ENCODE results near the gene SULF2. TPM values are rescaled to one million over a fixed set of nuclear protein-coding genes. Genes with fewer than 3 reads are reported as not detected.

Gene SULF2
- total and polyA plus RNA-seq, 2 of the 4 experiments (the other 2 are of a cell fraction): 0.54 to 0.77 TPM

GRCh38 chr20:47724396-47724795 lies 60.9 kb downstream of the SULF2 start:
- H3K14ac ChIP-seq (replicated peaks; ENCODE audit: low read depth, low read length): no peak overlapping the region
- dilution Hi-C loops (cut with HindIII; ENCODE audit: low sequenced_read_pairs, unreplicated experiment): no loop called here

More at GRCh38 chr20:47724396-47724795, 60.9 kb downstream of the SULF2 start:
- H4K20me1 ChIP-seq (ENCODE audit: insufficient read depth, low read length): no peaks in the 10 kb centered on the region
- intact Hi-C loops (cut with micrococcal nuclease): no loop called here
- WGBS, 2 experiments (ENCODE audit: extremely low coverage in 2 of 2, insufficient read length in 1 of 2): 100% methylated on average over 1 of the region's 6 CpGs; no CpG with 5 or more reads in 1 of the 2 experiments
- BruUV-seq (replicated peaks): no TSS peak
- ATAC-seq (ENCODE audit: low read depth): no peak
- H4K91ac ChIP-seq (ENCODE audit: insufficient read depth, low read depth, low read length): no peak overlapping the region
- no peak for DNase-seq
- H3K18ac ChIP-seq (ENCODE audit: low read depth, low read length): no peak overlapping the region
- no peak overlapping the region for H3K4ac ChIP-seq (ENCODE audit: low read depth, low read length)
- no peaks in the 10 kb centered on the region for H3K9me3 ChIP-seq (ENCODE audit: control insufficient read depth, insufficient read depth, low read length)
- no peak overlapping the region for H3K4me3 ChIP-seq (ENCODE audit: insufficient read depth, low read depth, low read length)
- no peak overlapping the region for H2AK9ac ChIP-seq (replicated peaks; ENCODE audit: low read depth, low read length, poor library complexity)
- no peak overlapping the region for H2AFZ ChIP-seq (replicated peaks; ENCODE audit: low read length, poor library complexity)
- no peak overlapping the region for H3K23ac ChIP-seq (ENCODE audit: low read depth, low read length)
- H3K27ac ChIP-seq (ENCODE audit: insufficient read depth, low read length): no peak overlapping the region
- no peaks in the 10 kb centered on the region for H3K79me1 ChIP-seq (ENCODE audit: low read depth in 1 of 2, low read length in 2 of 2)
- peaks cover 2% of the 10 kb centered on the region; the same call in 1 of the 2 replicates for H3K4me1 ChIP-seq (ENCODE audit: control insufficient read depth, insufficient read depth, low read length)
- no peak overlapping the region for H3K9ac ChIP-seq (ENCODE audit: low read depth, low read length)
- CTCF ChIA-PET: interaction anchor here (0.7 kb wide), 1 partner anchor 896 kb away, joined by 4 read pairs; no protein-coding TSS in a partner anchor
- H2BK20ac ChIP-seq (ENCODE audit: low read depth, low read length): no peak overlapping the region
- H4K8ac ChIP-seq (ENCODE audit: low read depth in 2 of 2, low read length in 2 of 2): no peak overlapping the region
- no peak overlapping the region for H3K4me2 ChIP-seq (ENCODE audit: low read depth, low read length)
- H2BK120ac ChIP-seq (ENCODE audit: low read depth, low read length): no peak overlapping the region
- in situ Hi-C loops (cut with MboI; ENCODE audit: low sequenced_read_pairs): no loop called here
- H4K5ac ChIP-seq (ENCODE audit: low read depth, low read length): no peak overlapping the region
- POLR2A ChIA-PET (ENCODE audit: unreplicated experiment): no interaction called here
- no peak overlapping the region for H3K56ac ChIP-seq (ENCODE audit: extremely low read depth, insufficient read depth, low read length)
- H3K9me1 ChIP-seq (ENCODE audit: insufficient read depth, low read length): no peaks in the 10 kb centered on the region
- no peaks in the 10 kb centered on the region; the same call in 1 of the 2 replicates for H3K27me3 ChIP-seq (ENCODE audit: control insufficient read depth, insufficient read depth, low read length)
- TF ChIP-seq CEBPB (IDR thresholded peaks at IDR 0.05; ENCODE audit: low read depth, low read length) (no peak), RCOR1 (IDR thresholded peaks at IDR 0.05; ENCODE audit: insufficient replicate concordance, low read length) (no peak), BHLHE40 (IDR thresholded peaks at IDR 0.05; ENCODE audit: low read depth, low read length) (no peak), RAD21 (IDR thresholded peaks at IDR 0.05; ENCODE audit: low read length) (no peak), MXI1 (IDR thresholded peaks at IDR 0.05; ENCODE audit: borderline replicate concordance, low read depth, low read length) (no peak), CHD1 (IDR thresholded peaks at IDR 0.05; ENCODE audit: low read depth, low read length) (no peak), SMC3 (IDR thresholded peaks at IDR 0.05; ENCODE audit: low read depth, low read length) (no peak)
- no peak overlapping the region for H2BK15ac ChIP-seq (ENCODE audit: low read depth, low read length)
- H2AK5ac ChIP-seq (ENCODE audit: low read depth, low read length): no peak overlapping the region
- no peak overlapping the region for H2BK5ac ChIP-seq (ENCODE audit: low read depth, low read length, poor library complexity, severe bottlenecking)
- H3K36me3 ChIP-seq (ENCODE audit: control insufficient read depth, insufficient read depth, low read length): no peaks in the 10 kb centered on the region

All from IMR-90 (cell line).